ENCODE results near the gene PHRF1.

GRCh38 chr11:624705-625635 is 48.7 kb downstream of the PHRF1 start, which contains the start of gene CDHR5:
- TF ChIP-seq, protein P1, sequence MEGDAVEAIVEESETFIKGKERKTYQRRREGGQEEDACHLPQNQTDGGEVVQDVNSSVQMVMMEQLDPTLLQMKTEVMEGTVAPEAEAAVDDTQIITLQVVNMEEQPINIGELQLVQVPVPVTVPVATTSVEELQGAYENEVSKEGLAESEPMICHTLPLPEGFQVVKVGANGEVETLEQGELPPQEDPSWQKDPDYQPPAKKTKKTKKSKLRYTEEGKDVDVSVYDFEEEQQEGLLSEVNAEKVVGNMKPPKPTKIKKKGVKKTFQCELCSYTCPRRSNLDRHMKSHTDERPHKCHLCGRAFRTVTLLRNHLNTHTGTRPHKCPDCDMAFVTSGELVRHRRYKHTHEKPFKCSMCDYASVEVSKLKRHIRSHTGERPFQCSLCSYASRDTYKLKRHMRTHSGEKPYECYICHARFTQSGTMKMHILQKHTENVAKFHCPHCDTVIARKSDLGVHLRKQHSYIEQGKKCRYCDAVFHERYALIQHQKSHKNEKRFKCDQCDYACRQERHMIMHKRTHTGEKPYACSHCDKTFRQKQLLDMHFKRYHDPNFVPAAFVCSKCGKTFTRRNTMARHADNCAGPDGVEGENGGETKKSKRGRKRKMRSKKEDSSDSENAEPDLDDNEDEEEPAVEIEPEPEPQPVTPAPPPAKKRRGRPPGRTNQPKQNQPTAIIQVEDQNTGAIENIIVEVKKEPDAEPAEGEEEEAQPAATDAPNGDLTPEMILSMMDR (IDR thresholded peaks at IDR 0.05), result no peak
- TF ChIP-seq POLR2AphosphoS5 (IDR thresholded peaks at IDR 0.05), result no peak

All from upper lobe of left lung (tissue), 4 donors.